ENCODE measurements around the gene CAPNS1.
A peak's percentile ranks its signal among the peaks of the same experiment; 100 is the strongest.

DNA sequence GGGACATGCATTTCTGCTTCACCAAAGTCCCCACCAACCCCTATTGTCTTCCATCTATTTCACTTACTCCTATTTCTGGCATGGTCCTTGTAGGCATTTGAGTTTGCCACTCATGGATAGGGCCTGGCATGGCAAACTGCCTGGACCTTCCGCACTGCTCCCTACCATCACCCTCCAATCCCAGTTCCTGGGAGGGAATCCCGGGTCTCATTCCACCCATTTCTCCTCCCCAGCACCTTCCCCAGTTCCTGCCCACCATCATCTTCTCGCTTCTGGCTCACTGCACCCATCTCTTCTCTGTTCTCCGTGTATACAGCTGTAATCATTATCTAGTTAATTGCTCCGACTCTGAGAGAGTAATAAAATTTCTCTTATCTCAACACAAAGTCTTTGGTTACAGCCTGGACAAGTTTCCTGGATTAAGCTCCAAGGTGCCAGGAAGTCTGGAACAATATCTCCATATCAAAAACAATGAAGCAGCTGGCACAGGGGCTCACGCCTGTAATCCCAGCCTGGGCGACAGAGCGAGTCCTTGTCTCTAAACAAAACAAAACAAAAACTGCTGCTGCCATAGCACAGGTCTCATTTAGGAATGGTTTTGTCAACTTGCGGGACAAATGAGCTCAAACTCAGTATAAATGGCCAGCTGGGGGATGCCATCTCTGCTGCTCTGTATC, 29.4 kb downstream of the CAPNS1 start:
- TF ChIP-seq, protein P1, sequence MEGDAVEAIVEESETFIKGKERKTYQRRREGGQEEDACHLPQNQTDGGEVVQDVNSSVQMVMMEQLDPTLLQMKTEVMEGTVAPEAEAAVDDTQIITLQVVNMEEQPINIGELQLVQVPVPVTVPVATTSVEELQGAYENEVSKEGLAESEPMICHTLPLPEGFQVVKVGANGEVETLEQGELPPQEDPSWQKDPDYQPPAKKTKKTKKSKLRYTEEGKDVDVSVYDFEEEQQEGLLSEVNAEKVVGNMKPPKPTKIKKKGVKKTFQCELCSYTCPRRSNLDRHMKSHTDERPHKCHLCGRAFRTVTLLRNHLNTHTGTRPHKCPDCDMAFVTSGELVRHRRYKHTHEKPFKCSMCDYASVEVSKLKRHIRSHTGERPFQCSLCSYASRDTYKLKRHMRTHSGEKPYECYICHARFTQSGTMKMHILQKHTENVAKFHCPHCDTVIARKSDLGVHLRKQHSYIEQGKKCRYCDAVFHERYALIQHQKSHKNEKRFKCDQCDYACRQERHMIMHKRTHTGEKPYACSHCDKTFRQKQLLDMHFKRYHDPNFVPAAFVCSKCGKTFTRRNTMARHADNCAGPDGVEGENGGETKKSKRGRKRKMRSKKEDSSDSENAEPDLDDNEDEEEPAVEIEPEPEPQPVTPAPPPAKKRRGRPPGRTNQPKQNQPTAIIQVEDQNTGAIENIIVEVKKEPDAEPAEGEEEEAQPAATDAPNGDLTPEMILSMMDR (IDR thresholded peaks at IDR 0.05 in 8 of 11, conservative IDR thresholded peaks at IDR 0.05 in 3 of 11), result no peak
- TF ChIP-seq POLR2A (IDR thresholded peaks at IDR 0.05) (no peak), POLR2AphosphoS5 (IDR thresholded peaks at IDR 0.05) (peak in 1 of 3 donors; percentile 23)

All from spleen (tissue), 7 donors.